ENCODE measurements around the gene LMAN1L.

- TF ChIP-seq ATF2 (CRISPR knock-in tag; IDR thresholded peaks at IDR 0.05; ENCODE audit: borderline replicate concordance, low read depth), result no peak
- TF ChIP-seq TCF7 (CRISPR knock-in tag; IDR thresholded peaks at IDR 0.05; ENCODE audit: low read depth), result no peak
- no peak for TF ChIP-seq ESRRA (CRISPR knock-in tag; IDR thresholded peaks at IDR 0.05; ENCODE audit: borderline replicate concordance)
- no peak for TF ChIP-seq SP1 (CRISPR knock-in tag; conservative IDR thresholded peaks at IDR 0.05)
- TF ChIP-seq CTCF (IDR thresholded peaks at IDR 0.05), result no peak
- TF ChIP-seq PREB (CRISPR knock-in tag; IDR thresholded peaks at IDR 0.05; ENCODE audit: borderline replicate concordance), result no peak
These were observed 8.6 kb downstream of the LMAN1L start for GRCh38 chr15:74821091-74821789.
